ENCODE results near the gene KCNAB1. TPM values are rescaled to one million over a fixed set of nuclear protein-coding genes. Genes with fewer than 3 reads are reported as not detected.

The KCNAB1 gene
- total RNA-seq, 1 donor from 2014 or later = 0.21 TPM

DNA sequence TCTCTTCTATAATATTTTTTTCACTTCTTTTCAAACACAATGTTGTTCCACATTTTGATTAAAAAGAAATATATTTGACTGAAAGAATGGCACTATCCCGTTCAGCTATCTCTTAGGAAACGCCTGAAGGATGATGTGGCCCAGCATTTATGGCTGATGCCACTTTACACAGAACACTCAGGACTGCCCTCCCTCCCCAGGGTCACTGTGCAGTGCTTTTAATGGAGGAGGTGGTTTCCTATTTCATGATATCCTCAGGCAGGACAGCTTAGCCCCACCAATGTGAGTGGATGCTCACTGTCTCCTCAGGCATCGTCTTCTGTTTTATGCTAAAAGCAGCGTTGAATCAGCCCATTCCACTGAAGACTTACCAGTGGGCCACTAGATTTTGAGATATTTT is 135.9 kb downstream of the KCNAB1 start:
- no peak for DNase-seq (ENCODE audit: extremely low spot score, unreplicated experiment)
- H3K4me1 Mint-ChIP-seq (ENCODE audit: unreplicated experiment) = no peaks in the 10 kb centered on the region
- no peak for TF ChIP-seq CTCF (IDR thresholded peaks at IDR 0.05)
- no peaks in the 10 kb centered on the region for H3K9me3 Mint-ChIP-seq (ENCODE audit: unreplicated experiment)
- H3K36me3 Mint-ChIP-seq (ENCODE audit: unreplicated experiment) = no peaks in the 10 kb centered on the region
- peaks cover 11% of the 10 kb centered on the region for H3K27me3 Mint-ChIP-seq (ENCODE audit: unreplicated experiment)
- no peak overlapping the region for H3K27ac Mint-ChIP-seq (ENCODE audit: unreplicated experiment)
- H3K4me3 Mint-ChIP-seq (ENCODE audit: unreplicated experiment) = no peak overlapping the region

DNA sequence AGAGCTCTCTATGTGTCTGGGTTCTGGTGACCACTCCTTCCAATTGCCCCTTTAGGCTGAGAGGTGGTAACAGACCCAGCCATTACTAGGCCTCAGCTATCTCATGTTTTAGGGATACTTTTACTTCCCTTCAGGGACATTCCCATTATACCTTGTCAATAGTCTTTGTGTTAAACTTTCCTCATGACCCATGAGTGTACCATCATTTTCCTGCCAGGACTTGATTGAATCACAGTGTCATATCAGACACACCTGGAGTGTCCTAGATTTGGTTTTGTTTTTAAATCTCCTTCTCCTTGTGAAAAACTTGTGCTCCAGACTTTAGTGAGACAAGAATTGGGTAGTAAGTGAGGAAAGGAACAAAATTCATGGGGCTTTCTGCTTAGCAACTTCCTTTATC is 136.6 kb downstream of the KCNAB1 start:
- no peaks in the 10 kb centered on the region for H3K36me3 Mint-ChIP-seq (ENCODE audit: unreplicated experiment)
- no peak for DNase-seq (ENCODE audit: extremely low spot score, unreplicated experiment)
- no peaks in the 10 kb centered on the region for H3K4me1 Mint-ChIP-seq (ENCODE audit: unreplicated experiment)
- H3K9me3 Mint-ChIP-seq (ENCODE audit: unreplicated experiment) = no peaks in the 10 kb centered on the region
- TF ChIP-seq CTCF (IDR thresholded peaks at IDR 0.05) = no peak
- no peak overlapping the region for H3K27ac Mint-ChIP-seq (ENCODE audit: unreplicated experiment)
- no peak overlapping the region for H3K4me3 Mint-ChIP-seq (ENCODE audit: unreplicated experiment)
- peaks cover 6% of the 10 kb centered on the region for H3K27me3 Mint-ChIP-seq (ENCODE audit: unreplicated experiment)

DNA sequence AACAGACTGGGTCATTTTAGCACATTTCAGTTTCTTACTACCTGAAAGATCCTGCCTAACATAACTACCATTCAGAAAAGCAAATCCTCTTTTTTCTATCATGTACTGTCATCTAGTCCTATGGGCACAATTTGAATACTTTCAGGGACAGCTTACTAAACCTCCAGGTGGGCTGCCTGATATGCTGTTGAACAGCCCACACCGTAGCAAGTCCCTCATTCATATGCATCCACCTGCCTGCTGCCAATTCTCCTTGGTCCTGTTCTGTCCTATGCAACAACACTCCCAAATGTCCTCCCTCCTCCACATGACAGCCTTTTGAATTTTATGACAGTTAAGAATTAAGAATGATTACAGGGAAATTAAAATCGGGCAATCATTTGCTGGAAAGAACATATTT is 137.9 kb downstream of the KCNAB1 start:
- DNase-seq (ENCODE audit: extremely low spot score, unreplicated experiment) = no peak
- Mint-ChIP-seq H3K36me3 (ENCODE audit: unreplicated experiment) (no peaks in the 10 kb centered on the region), H3K4me3 (ENCODE audit: unreplicated experiment) (no peak overlapping the region), H3K4me1 (ENCODE audit: unreplicated experiment) (no peaks in the 10 kb centered on the region), H3K9me3 (ENCODE audit: unreplicated experiment) (no peaks in the 10 kb centered on the region), H3K27me3 (ENCODE audit: unreplicated experiment) (peaks cover 9% of the 10 kb centered on the region), H3K27ac (ENCODE audit: unreplicated experiment) (no peak overlapping the region)
- TF ChIP-seq CTCF (IDR thresholded peaks at IDR 0.05) = no peak

GRCh38 chr3:156259896-156260295 is 139.5 kb downstream of the KCNAB1 start:
- Mint-ChIP-seq H3K36me3 (ENCODE audit: unreplicated experiment) (no peaks in the 10 kb centered on the region), H3K9me3 (ENCODE audit: unreplicated experiment) (no peaks in the 10 kb centered on the region), H3K27me3 (ENCODE audit: unreplicated experiment) (peaks cover 9% of the 10 kb centered on the region), H3K4me3 (ENCODE audit: unreplicated experiment) (no peak overlapping the region), H3K27ac (ENCODE audit: unreplicated experiment) (no peak overlapping the region), H3K4me1 (ENCODE audit: unreplicated experiment) (no peaks in the 10 kb centered on the region)
- no peak for DNase-seq (ENCODE audit: extremely low spot score, unreplicated experiment)
- no peak for TF ChIP-seq CTCF (IDR thresholded peaks at IDR 0.05)

- Mint-ChIP-seq H3K36me3 (ENCODE audit: unreplicated experiment) (no peaks in the 10 kb centered on the region), H3K9me3 (ENCODE audit: unreplicated experiment) (no peaks in the 10 kb centered on the region), H3K4me1 (ENCODE audit: unreplicated experiment) (no peaks in the 10 kb centered on the region), H3K4me3 (ENCODE audit: unreplicated experiment) (no peak overlapping the region), H3K27ac (ENCODE audit: unreplicated experiment) (no peak overlapping the region), H3K27me3 (ENCODE audit: unreplicated experiment) (peaks cover 9% of the 10 kb centered on the region)
- DNase-seq (ENCODE audit: extremely low spot score, unreplicated experiment) = no peak
- TF ChIP-seq CTCF (IDR thresholded peaks at IDR 0.05) = no peak
Observed at GRCh38 chr3:156260331-156260730, 140.0 kb downstream of the KCNAB1 start.

Data from osteocyte (in vitro differentiated cells).